GM19025 (cell line): ENCODE results near the gene SSTR4.

Experiments
- ATAC-seq: cut with Tn5 transposase; IDR thresholded peaks from one replicate; pipeline ENCODE4 v1.9.1; 2021; ENCODE audit warnings: mild to moderate bottlenecking, low read depth, moderate library complexity; ENCODE audit not compliant: unreplicated experiment

Gene SSTR4

DNA sequence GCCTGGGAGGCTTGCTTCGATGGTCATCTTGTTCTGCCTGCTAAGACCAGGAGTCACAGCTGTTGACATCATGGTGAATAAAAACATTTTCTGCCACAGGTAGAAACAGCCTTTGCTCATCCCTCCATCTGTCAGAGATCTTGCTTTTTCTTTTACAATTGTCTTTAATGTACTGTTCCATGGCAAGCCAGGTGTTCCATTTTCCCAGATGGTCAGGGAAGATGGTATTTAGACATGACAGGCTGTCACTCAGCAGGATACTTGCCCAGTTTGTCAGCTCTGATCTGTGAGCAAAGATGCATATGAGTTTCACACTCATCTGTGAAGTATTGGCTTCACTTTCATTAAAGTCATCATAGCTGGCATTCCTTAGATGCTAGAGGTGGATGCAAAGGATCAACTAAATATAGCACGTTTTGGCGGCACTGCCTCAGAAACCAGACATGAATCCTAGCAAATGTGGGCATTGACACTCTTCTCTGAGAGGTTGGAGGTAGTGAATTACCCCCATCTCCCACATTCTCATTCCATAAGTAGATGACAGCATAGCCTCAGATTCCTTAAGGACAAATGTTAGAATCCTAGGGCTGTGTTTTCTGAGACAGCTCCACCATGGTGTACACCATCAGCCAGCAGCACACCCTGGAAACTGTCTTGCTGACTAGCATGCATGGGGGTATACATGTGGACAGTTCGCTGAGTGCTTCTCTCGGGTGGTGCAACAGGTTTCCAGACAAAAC, 4.2 kb downstream of the SSTR4 start:
- ATAC-seq, result no peak

GRCh38 chr20:23039885-23040508, 4.9 kb downstream of the SSTR4 start:
- ATAC-seq, result no peak

DNA sequence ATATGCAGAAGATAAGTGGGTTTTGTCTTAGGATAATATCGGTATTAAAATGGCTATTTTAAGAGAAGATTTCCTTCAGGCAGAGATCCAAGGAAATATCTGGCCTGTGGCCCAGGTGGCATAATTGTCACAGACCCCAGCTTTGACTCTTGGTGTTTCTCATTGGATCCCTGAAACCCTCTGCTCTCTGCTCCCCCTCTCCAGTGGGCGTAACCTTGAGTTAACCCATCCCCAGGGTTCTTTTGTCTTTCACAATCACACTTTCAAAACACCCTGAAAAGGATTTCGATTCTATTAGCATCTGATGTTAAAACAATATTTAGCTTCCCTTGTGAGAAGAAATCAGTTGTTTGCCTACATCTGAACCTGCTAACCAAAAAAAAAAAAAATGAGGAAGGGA, 7.2 kb downstream of the SSTR4 start:
- ATAC-seq, result no peak

DNA sequence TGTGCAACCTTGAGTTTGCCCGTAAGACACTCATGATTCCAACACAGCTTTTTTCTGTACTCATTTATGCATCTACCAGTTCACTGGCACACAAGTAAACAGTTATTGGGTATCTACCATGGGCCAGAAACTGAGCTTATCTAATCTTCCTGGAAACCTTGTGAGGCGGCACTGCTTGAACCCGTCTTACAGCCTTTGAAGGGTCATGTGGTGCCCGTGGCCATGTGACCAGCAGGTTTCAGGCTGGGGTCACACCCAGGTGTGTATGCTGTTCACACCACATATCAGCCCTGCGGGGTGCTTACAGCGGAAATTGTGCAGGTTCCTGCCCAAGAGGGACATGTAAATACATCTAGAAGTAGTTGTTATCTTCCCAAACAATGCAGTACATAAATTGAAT, 8.3 kb downstream of the SSTR4 start:
- no peak for ATAC-seq

- no peak for ATAC-seq
These were observed 11.3 kb downstream of the SSTR4 start for GRCh38 chr20:23046431-23046830.

DNA sequence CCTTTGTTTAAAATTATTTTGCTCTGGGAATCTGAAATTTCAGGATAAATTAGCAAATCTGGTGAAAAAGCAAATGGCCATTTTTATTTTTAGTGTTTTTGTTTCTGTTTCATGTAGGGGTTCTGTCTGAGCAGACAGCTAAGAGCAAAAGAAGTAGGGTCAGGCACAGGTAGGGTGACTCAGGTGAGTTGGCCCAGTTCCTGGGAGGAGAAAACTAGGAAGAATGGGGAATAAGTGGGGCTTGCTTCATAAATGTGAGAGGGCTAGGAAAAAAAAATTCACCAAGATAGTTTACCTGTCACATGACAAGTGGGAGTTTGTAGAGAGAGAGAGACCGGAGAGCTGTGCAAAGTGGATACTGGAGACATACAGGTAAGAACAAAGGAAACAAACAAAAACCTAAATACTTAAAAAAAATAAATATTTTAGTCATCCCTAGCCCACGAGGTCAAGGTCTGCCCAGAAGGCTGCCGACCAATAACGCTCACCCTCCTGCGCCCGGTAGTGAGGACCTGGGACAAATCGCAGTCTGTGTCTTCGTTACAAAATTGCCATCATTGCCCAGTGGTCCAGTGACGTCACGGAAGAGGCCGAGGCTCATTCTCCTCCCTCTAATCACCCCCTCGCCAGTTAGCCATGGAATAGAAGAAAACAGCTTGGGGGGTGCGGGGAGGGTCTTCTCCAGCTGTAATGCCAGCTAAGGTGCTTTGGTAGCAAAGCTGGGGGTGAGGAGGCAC, 12.1 kb downstream of the SSTR4 start:
- no peak for ATAC-seq

GRCh38 chr20:23047738-23048214, 12.7 kb downstream of the SSTR4 start:
- no peak for ATAC-seq

GRCh38 chr20:23048283-23049200, 13.4 kb downstream of the SSTR4 start:
- no peak for ATAC-seq

GRCh38 chr20:23049201-23050075, 14.3 kb downstream of the SSTR4 start, which contains the start of gene THBD:
TSS of gene THBD (minus strand) at chr20:23049672. CDS start at chr20:23049504, 168 bp downstream.
- ATAC-seq, result no peak

- ATAC-seq, result no peak
These were observed 15.1 kb downstream of the SSTR4 start for GRCh38 chr20:23050076-23050838.

DNA sequence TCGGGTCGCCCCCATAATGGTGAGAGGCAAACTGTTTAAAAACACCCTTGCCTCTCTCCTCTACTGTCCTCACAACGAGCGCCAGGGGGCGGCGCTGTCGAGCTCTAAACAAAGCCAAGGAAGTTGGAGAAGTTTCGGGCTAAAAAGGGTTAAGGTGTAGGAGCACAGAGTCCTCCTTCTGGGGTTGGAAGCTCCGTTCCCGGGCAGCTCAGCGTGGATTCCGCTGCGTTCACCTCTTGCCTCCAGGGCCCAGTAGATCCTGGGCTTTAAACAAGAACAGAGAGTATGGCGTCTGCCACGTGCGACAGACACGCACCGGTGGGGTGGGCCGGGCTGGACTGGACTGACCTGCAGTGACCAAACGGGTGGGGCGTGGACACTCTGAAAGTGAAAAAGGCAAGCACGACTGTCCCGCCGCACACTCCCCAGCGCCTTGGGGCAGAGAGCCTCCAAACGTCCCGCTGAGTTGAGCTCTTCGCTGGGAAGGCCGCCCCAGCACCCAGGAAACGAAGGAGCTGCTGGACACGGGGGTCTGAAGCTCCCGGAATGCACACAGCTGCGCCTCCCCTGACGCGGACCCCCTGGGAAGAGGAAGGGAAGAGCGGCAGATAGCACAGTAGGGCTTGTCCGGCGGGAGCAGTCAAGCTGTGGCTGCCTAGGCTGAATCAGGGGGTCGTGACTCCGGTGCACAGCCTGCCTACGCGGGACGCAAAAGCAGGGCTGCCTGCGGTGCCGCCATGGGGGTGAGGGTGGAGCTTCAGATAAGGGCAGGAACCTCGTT, 15.9 kb downstream of the SSTR4 start:
- no peak for ATAC-seq

DNA sequence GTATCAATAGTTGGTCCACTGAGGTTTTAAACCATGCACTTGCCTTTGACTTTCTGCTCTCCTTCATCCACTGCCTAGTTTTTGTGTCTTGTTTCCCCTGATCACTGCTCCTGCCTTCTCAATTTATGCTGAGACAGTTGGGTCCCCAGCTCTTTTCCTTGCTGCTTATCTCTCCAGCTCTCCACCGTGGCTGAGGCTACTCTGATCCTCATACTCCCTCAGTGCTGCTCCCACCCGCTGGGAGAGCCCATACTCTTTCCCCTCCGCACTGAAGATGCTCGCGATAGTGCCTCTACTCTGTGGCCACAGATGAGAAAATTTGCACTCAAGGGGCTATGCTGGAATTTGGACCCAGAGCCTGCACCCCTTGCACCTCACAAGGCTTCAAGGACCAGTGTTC, 17.8 kb downstream of the SSTR4 start:
- no peak for ATAC-seq

GRCh38 chr20:23058240-23058639, 23.1 kb downstream of the SSTR4 start:
- ATAC-seq, result no peak

GRCh38 chr20:23059001-23059400, 23.9 kb downstream of the SSTR4 start:
- no peak for ATAC-seq

GRCh38 chr20:23059846-23060245, 24.7 kb downstream of the SSTR4 start:
- ATAC-seq, result no peak

DNA sequence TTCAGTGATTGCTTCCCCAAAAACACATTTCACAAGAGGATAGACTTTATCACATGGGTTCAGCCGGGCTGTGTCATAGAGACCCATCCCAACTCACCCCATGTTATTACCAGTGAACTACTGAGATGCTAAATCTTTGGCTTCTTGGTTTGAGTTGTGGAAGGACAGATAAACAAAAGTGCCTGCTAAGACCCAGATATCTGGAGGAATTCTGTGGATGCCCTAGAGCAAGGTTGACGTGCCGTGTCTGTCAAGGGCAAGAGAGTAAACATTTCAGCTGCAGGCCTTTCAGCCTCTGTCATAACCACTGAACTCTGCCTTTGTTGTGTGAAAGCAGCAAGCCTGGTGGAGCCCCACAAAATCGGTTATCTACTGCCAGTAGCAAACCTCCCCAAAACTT, 25.5 kb downstream of the SSTR4 start:
- ATAC-seq, result no peak

DNA sequence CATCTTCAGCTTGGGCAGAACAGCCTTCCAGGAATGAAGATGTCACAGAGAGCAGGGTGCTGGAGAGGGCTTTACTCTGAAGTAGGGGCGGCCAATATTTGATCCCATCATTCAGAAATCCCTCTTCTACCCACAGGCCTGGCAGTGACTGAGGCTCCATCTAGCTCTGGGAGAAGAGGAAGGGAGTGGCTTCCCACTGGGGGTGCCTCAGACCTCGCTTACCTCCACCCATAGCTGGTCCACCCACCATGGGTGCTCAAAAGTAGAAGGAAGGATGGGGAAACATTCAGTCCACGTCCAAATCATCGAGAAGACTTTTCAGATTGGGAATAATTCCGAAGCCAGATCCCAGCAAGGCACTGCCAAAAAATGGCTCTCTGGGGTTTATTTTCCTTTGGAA, 26.1 kb downstream of the SSTR4 start:
- no peak for ATAC-seq
